Osteoblast (primary cell): ENCODE results near the gene ERAP2. TPM values are rescaled to one million over a fixed set of nuclear protein-coding genes. Genes with fewer than 3 reads are reported as not detected.
"Not testable (repeated sequence)": the region's sequence is repeated elsewhere in the genome, so short reads cannot be mapped to it uniquely, and the experiment has no call there.

ENCODE experiments used
- DNase-seq: peaks from one replicate; pipeline ENCODE4 v3.0.0; 2011; ENCODE audit warnings: low spot score, mixed read lengths; ENCODE audit not compliant: insufficient read length; ENCODE audit errors: missing footprints
- H2AFZ ChIP-seq: 2 replicates; pipeline ENCODE4 v1.6.0; 2011; ENCODE audit warnings: mild to moderate bottlenecking, low read length
- H3K27ac ChIP-seq: 2 replicates; pipeline ENCODE4 v1.5.1; 2011; ENCODE audit warnings: mild to moderate bottlenecking, low read depth, low read length, moderate library complexity
- H3K27me3 ChIP-seq: 2 replicates; pipeline ENCODE4 v1.6.0; 2012; ENCODE audit warnings: mild to moderate bottlenecking, control low read depth, inconsistent platforms, low read length, moderate library complexity; ENCODE audit not compliant: insufficient read depth
- H3K36me3 ChIP-seq: 2 replicates; pipeline ENCODE4 v1.5.1; 2011; ENCODE audit warnings: mild to moderate bottlenecking, low read length, control low read depth, moderate library complexity; ENCODE audit not compliant: insufficient read depth
- H3K4me1 ChIP-seq: 2 replicates; pipeline ENCODE4 v1.5.1; 2011; ENCODE audit warnings: mild to moderate bottlenecking, low read length, control low read depth, moderate library complexity; ENCODE audit not compliant: insufficient read depth
- H3K4me2 ChIP-seq: 2 replicates; pipeline ENCODE4 v1.6.0; 2011; ENCODE audit warnings: mild to moderate bottlenecking, low read length; ENCODE audit not compliant: insufficient read depth
- H3K4me3 ChIP-seq: fragments of 200-600 bp; sonication (generic); 3 replicates; pipeline ENCODE4 v1.5.1; 2012; ENCODE audit warnings: mild to moderate bottlenecking, low read length, inconsistent platforms; ENCODE audit not compliant: insufficient read depth
- H3K79me2 ChIP-seq: 2 replicates; pipeline ENCODE4 v1.6.0; 2012; ENCODE audit warnings: mild to moderate bottlenecking, low read length, control low read depth, inconsistent platforms; ENCODE audit not compliant: insufficient read depth
- H3K9me3 ChIP-seq: 2 replicates; pipeline ENCODE4 v1.5.1; 2011; ENCODE audit warnings: low read depth, low read length, control low read depth
- H4K20me1 ChIP-seq: 2 replicates; pipeline ENCODE4 v1.6.0; 2012; ENCODE audit warnings: mild to moderate bottlenecking, low read length, control low read depth; ENCODE audit not compliant: insufficient read depth
- total RNA-seq: library from RNA; depleted of rRNA; stranded (reverse); fragments of >200 nt; gene quantifications from 2 replicates; pipeline ENCODE4 v1.2.3, GENCODE V29; 2012
- TF ChIP-seq, protein P1 (sequence below): IDR thresholded peaks from 2 replicates; pipeline ENCODE4 v1.5.1; 2011; ENCODE audit warnings: mild to moderate bottlenecking, low read depth, low read length, moderate library complexity; ENCODE audit errors: extremely low read depth

The ERAP2 gene
- total RNA-seq, 1 donor = 84.7 TPM

DNA sequence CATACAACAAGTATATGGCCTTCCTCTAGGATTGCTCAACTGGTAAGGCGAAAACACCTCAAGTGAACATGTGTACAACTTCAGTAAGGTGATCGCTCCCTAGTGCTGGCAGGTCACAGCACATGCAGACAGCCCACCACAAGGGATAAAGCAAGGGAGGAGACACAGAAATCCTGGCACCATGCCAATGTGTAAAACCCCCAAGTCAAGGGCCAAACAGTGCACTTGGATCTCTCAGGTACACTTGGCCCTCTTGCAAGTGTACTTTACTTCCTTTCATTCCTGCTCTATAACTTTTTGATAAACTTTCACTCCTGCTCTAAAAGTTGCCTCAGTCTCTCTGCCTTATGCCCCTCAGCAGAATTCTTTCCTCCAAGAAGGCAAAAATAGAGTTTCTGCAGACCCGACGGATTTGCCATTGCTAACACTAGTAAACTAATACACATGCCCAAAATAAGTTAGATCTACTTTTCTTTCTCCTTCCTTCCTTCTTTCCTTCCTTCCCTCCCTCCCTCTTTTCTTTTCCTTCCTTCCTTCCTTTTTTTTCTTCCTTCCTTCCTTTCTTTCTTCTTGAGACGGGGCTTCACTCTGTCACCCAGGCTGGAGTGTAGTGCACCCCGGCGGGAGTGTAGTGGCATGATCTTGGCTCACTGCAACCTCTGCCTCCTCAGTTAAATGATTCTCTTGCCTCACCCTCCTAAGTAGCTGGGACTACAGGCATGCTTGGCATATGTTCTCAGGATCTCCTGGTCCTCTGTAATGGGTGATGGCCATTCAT lies 52.8 kb downstream of the ERAP2 start:
- Histone ChIP-seq H3K36me3 (no peaks in the 10 kb centered on the region), H3K79me2 (peaks cover 3% of the 10 kb centered on the region), H3K4me3 (no peak overlapping the region), H3K27ac (no peak overlapping the region), H3K9me3 (no peaks in the 10 kb centered on the region), H3K4me1 (peaks cover 13% of the 10 kb centered on the region), H2AFZ (no peak overlapping the region), H3K4me2 (no peak overlapping the region), H3K27me3 (no peaks in the 10 kb centered on the region), H4K20me1 (no peaks in the 10 kb centered on the region)
- TF ChIP-seq, protein P1, sequence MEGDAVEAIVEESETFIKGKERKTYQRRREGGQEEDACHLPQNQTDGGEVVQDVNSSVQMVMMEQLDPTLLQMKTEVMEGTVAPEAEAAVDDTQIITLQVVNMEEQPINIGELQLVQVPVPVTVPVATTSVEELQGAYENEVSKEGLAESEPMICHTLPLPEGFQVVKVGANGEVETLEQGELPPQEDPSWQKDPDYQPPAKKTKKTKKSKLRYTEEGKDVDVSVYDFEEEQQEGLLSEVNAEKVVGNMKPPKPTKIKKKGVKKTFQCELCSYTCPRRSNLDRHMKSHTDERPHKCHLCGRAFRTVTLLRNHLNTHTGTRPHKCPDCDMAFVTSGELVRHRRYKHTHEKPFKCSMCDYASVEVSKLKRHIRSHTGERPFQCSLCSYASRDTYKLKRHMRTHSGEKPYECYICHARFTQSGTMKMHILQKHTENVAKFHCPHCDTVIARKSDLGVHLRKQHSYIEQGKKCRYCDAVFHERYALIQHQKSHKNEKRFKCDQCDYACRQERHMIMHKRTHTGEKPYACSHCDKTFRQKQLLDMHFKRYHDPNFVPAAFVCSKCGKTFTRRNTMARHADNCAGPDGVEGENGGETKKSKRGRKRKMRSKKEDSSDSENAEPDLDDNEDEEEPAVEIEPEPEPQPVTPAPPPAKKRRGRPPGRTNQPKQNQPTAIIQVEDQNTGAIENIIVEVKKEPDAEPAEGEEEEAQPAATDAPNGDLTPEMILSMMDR = no peak
- DNase-seq = no peak

DNA sequence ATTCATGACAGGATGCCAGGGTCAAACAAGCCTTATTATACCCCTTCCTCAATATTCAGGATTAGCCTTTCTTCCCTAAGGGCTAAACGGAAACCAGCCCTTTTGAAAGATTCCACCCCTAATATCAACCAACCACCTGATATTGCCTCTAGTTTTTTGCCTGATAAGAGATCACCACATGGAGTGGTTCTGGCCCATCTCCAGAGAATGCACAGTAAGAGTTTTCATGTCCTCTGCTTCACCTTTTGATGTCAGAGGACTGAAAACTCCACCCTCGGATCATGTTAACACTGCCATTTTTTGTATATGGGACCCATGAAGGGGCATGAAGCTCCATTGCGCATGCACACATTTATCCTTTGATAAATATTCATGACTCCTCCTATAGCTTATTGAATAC lies 53.8 kb downstream of the ERAP2 start:
- H3K4me1 ChIP-seq = peaks cover 18% of the 10 kb centered on the region
- no peak overlapping the region for H2AFZ ChIP-seq
- no peak overlapping the region for H3K27ac ChIP-seq
- H3K27me3 ChIP-seq = no peaks in the 10 kb centered on the region
- H3K4me3 ChIP-seq = no peak overlapping the region
- peaks cover 3% of the 10 kb centered on the region for H3K79me2 ChIP-seq
- H3K36me3 ChIP-seq = no peaks in the 10 kb centered on the region
- H3K4me2 ChIP-seq = no peak overlapping the region
- TF ChIP-seq, protein P1 = no peak
- H4K20me1 ChIP-seq = no peaks in the 10 kb centered on the region
- no peak for DNase-seq
- no peaks in the 10 kb centered on the region for H3K9me3 ChIP-seq

DNA sequence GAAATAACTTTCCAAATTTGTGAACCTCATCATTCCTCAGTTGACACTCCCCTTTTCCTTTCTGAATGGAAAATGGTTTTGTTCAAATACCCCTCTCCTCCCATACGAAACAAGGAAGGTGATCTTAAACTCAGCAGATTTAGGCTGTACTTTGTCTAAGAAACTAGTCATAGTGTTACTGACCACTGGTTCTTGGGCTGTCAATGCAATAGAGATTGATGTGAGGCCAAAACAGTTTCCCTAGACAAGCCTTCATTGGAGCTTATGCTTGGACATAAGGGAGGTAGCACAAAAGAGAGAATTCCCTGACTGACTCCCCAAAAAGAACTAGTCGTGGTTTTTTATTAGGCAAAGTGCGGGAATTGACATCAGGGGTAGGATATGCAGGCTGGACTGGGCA lies 54.3 kb downstream of the ERAP2 start:
- H3K79me2 ChIP-seq = peaks cover 3% of the 10 kb centered on the region
- TF ChIP-seq, protein P1 = no peak
- no peak for DNase-seq
- H3K4me1 ChIP-seq = peaks cover 18% of the 10 kb centered on the region
- H3K27me3 ChIP-seq = no peaks in the 10 kb centered on the region
- H3K4me2 ChIP-seq = no peak overlapping the region
- no peak overlapping the region for H3K4me3 ChIP-seq
- no peaks in the 10 kb centered on the region for H3K9me3 ChIP-seq
- no peaks in the 10 kb centered on the region for H4K20me1 ChIP-seq
- no peaks in the 10 kb centered on the region for H3K36me3 ChIP-seq
- no peak overlapping the region for H2AFZ ChIP-seq
- H3K27ac ChIP-seq = no peak overlapping the region

DNA sequence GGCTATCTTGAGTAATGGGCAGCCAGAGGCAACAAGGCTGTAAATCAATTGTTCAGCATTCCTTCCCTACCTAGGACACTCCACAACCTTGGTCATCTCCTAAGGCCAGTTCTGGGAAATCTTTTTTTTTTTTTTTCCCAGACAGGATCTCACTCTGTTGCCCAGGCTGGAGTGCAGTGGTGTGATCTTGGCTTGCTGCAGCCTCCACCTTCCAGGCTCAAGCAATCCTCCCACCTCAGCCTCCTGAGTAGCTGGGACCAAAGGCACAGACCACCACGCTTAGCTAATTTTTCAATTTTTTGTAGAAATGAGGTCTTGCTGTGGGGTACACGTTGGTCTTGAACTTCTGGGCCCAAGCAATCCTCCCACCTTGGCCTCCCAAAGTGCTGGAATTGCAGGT lies 54.7 kb downstream of the ERAP2 start:
- not testable (repeated sequence) for H3K4me3 ChIP-seq, DNase-seq, H3K36me3 ChIP-seq, H3K79me2 ChIP-seq, H2AFZ ChIP-seq, H3K27ac ChIP-seq, H4K20me1 ChIP-seq, H3K9me3 ChIP-seq, H3K27me3 ChIP-seq, H3K4me2 ChIP-seq
- peaks cover 18% of the 10 kb centered on the region for H3K4me1 ChIP-seq
